Neuronal stem cell (in vitro differentiated cells): ENCODE measurements around the gene TRAF3.

Experiments
- DNase-seq: peaks from one replicate; pipeline ENCODE4 v3.0.0-alpha.2; 2013; ENCODE audit warnings: low spot score
- H2AFZ ChIP-seq: one replicate; pipeline ENCODE4 v1.6.1; 2013; ENCODE audit warnings: mild to moderate bottlenecking, low read length, inconsistent platforms
- H2AK5ac ChIP-seq: 2 replicates; pipeline ENCODE4 v1.6.1; 2013; ENCODE audit warnings: low read depth, mild to moderate bottlenecking, inconsistent platforms, low read length, moderate library complexity, mixed read lengths
- H2BK120ac ChIP-seq: 2 replicates; pipeline ENCODE4 v1.6.1; 2013; ENCODE audit warnings: low read depth, mild to moderate bottlenecking, inconsistent platforms, low read length, moderate library complexity, mixed read lengths
- H2BK12ac ChIP-seq: one replicate; pipeline ENCODE4 v1.6.1; 2013; ENCODE audit warnings: low read length, inconsistent platforms
- H2BK15ac ChIP-seq: 2 replicates; pipeline ENCODE4 v1.6.1; 2013; ENCODE audit warnings: mild to moderate bottlenecking, low read length, inconsistent platforms, mixed read lengths
- H2BK5ac ChIP-seq: one replicate; pipeline ENCODE4 v1.6.1; 2013; ENCODE audit warnings: inconsistent platforms, mild to moderate bottlenecking, low read length, moderate library complexity
- H3K14ac ChIP-seq: one replicate; pipeline ENCODE4 v1.6.1; 2013; ENCODE audit warnings: low read length, inconsistent platforms
- H3K18ac ChIP-seq: 2 replicates; pipeline ENCODE4 v1.6.1; 2013; ENCODE audit warnings: low read length, inconsistent platforms
- H3K23ac ChIP-seq: 2 replicates; pipeline ENCODE4 v1.6.1; 2013; ENCODE audit warnings: low read depth, mild to moderate bottlenecking, mixed read lengths, low read length, inconsistent platforms; ENCODE audit not compliant: poor library complexity
- H3K27ac ChIP-seq: replicated peaks from 3 replicates; pipeline ENCODE4 v1.5.1; 2013; ENCODE audit warnings: low read length, inconsistent platforms
- H3K27me3 ChIP-seq, 3 experiments: 2 replicates each; pipeline ENCODE4 v1.6.1; 2013; ENCODE audit warnings: low read length in 3 of 3, mild to moderate bottlenecking in 2 of 3, inconsistent platforms in 1 of 3, low read depth in 1 of 3, mixed read lengths in 1 of 3, moderate library complexity in 1 of 3; ENCODE audit not compliant: control insufficient read depth in 3 of 3, insufficient read depth in 3 of 3
- H3K36me3 ChIP-seq, 2 donors: replicated peaks in 1 of 2; 2 replicates each; pipeline ENCODE4 v1.6.1; 2013; ENCODE audit warnings: low read length in 2 of 2; ENCODE audit not compliant: control insufficient read depth in 2 of 2, insufficient read depth in 2 of 2
- H3K4ac ChIP-seq: 2 replicates; pipeline ENCODE4 v1.6.1; 2013; ENCODE audit warnings: inconsistent platforms, mild to moderate bottlenecking, low read length, moderate library complexity
- H3K4me1 ChIP-seq, 2 donors: 1 replicate in 1 of 2; 2 replicates in 1 of 2; pipeline ENCODE4 v1.6.1; 2013; ENCODE audit warnings: low read length in 2 of 2, low read depth in 1 of 2; ENCODE audit not compliant: control insufficient read depth in 2 of 2, insufficient read depth in 1 of 2
- H3K4me2 ChIP-seq: one replicate; pipeline ENCODE4 v1.6.1; 2013; ENCODE audit warnings: mild to moderate bottlenecking, low read length, inconsistent platforms; ENCODE audit not compliant: insufficient read depth, poor library complexity, severe bottlenecking
- H3K4me3 ChIP-seq, 2 donors: 2 replicates each; pipeline ENCODE4 v1.5.1; 2013; ENCODE audit warnings: low read length in 2 of 2, mild to moderate bottlenecking in 2 of 2, inconsistent platforms in 1 of 2, moderate library complexity in 1 of 2
- H3K79me1 ChIP-seq: one replicate; pipeline ENCODE4 v1.6.1; 2013; ENCODE audit warnings: low read depth, mild to moderate bottlenecking, inconsistent platforms, low read length, moderate library complexity
- H3K9ac ChIP-seq: one replicate; pipeline ENCODE4 v1.6.1; 2013; ENCODE audit warnings: mild to moderate bottlenecking, low read depth, low read length, inconsistent platforms; ENCODE audit not compliant: poor library complexity
- H3K9me3 ChIP-seq, 2 donors: replicated peaks in 1 of 2; 2 replicates each; pipeline versions ENCODE3 to v1.6.1; 2013; ENCODE audit warnings: low read length in 2 of 2, mild to moderate bottlenecking in 2 of 2, inconsistent platforms in 1 of 2, low read depth in 1 of 2, mixed read lengths in 1 of 2, moderate library complexity in 1 of 2; ENCODE audit not compliant: control insufficient read depth in 2 of 2, insufficient read depth in 1 of 2
- H4K8ac ChIP-seq: one replicate; pipeline ENCODE4 v1.6.1; 2013; ENCODE audit warnings: low read depth, mild to moderate bottlenecking, inconsistent platforms, low read length, moderate library complexity
- H4K91ac ChIP-seq: one replicate; pipeline ENCODE4 v1.6.1; 2013; ENCODE audit warnings: low read length, low read depth, mild to moderate bottlenecking, inconsistent platforms; ENCODE audit not compliant: poor library complexity
- whole genome bisulfite sequencing, 2 donors: extraction: QIAGEN DNeasy Blood & Tissue Kit; methylation state at CpG; one replicate each; pipeline ENCODE4 v1.1.7; 2013; ENCODE audit warnings: missing lambda C conversion rate in 2 of 2, mixed read lengths in 1 of 2; ENCODE audit not compliant: insufficient read length in 2 of 2, insufficient replicate concordance in 1 of 2; ENCODE audit errors: extremely low coverage in 2 of 2; 5-methylcytosine and 5-hydroxymethylcytosine counted together

TRAF3 gene

DNA sequence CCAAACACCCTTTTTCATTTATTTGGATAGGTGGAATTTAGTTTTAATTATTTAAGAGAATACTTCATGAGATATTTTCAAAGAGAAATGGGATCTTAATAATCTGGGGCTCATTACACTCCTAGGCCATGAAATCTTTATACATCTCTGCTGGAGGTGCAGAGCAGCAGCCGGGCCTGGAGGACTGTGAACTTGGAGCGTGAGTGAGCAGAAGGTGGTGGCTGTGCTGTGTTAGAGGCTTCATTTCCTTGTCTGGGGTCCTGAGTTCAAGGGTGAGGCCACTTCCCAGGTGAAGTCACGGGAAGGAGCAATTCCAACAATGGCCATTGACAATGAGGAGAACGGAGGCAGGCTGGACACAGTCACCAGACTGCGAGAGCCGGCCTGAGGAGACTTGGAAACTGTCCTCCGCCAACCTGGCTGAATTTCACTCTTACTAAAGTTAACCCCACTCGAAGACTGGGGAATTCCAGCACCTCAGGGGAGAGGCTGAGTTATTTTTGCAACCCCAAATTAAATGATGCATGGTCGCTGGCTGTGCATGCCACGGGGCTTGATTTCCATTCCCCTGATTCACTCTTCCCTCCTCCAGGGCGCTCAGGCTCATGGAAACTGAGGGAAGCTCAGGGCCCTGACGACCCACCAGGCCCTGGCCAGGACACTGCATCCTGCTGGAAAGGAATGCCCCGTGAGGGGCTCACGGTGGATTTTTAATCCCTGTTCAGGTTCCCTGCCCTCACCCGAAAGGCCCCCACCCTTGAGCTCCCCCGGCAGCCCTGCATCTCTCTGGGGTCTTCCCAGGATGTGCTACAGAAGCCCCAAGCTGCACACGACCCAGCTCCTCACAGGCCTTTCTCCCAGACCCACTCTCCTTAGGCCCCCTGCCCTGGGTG lies 22.6 kb upstream of the TRAF3 start:
- Histone ChIP-seq H2AFZ (no peak overlapping the region), H3K27me3 (no peaks in the 10 kb centered on the region), H3K9ac (no peak overlapping the region), H3K9me3 (no peaks in the 10 kb centered on the region), H2BK120ac (no peak overlapping the region), H4K8ac (no peak overlapping the region), H3K4me3 (no peak overlapping the region), H3K4me2 (no peak overlapping the region), H3K79me1 (no peaks in the 10 kb centered on the region), H2BK15ac (no peak overlapping the region), H3K4ac (no peak overlapping the region), H3K14ac (no peak overlapping the region), H3K18ac (peak overlapping the region; percentile 35), H4K91ac (no peak overlapping the region), H2BK12ac (no peak overlapping the region), H2AK5ac (peak overlapping the region; percentile 88), H2BK5ac (peak overlapping the region; percentile 90), H3K27ac (no peak overlapping the region), H3K23ac (peak overlapping the region; percentile 31), H3K36me3 (no peaks in the 10 kb centered on the region), H3K4me1 (peaks cover 8% of the 10 kb centered on the region in 2 donors)
- no CpG with 5 or more reads among the region's 17 CpGs for whole genome bisulfite sequencing, 2 donors
- no peak for DNase-seq

DNA sequence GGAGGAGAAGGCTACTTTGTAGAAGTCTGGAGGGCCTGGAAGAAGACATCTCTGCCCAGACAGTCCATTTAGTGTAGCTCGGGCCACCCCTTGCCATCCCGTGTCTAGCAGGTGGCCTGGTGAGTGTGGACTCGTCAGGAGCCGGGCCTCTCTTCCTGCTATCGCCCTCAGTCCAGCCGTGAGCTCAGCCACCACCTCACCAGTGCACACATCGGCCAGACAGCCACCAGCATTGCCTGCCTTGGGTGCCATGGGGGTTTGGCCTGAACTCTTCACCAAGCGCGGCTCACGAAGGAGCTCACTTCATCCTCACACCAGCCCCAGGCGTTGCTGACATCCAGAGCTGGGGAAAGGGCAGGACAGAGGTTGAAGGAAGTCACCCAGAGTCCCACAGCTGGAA lies 19.6 kb upstream of the TRAF3 start:
- H2BK5ac ChIP-seq = no peak overlapping the region
- no peak overlapping the region for H2AK5ac ChIP-seq
- DNase-seq = no peak
- no peak overlapping the region for H3K14ac ChIP-seq
- no peak overlapping the region for H4K8ac ChIP-seq
- peak overlapping the region; percentile 32 for H2BK120ac ChIP-seq
- H3K4me2 ChIP-seq = no peak overlapping the region
- H2AFZ ChIP-seq = no peak overlapping the region
- H4K91ac ChIP-seq = no peak overlapping the region
- H3K36me3 ChIP-seq = no peaks in the 10 kb centered on the region
- peaks cover 0 to 7% (median 0%) of the 10 kb centered on the region in 3 experiments for H3K27me3 ChIP-seq
- no peak overlapping the region for H3K4me3 ChIP-seq
- no peak overlapping the region for H3K9ac ChIP-seq
- H2BK12ac ChIP-seq = no peak overlapping the region
- no peak overlapping the region for H3K4ac ChIP-seq
- H2BK15ac ChIP-seq = no peak overlapping the region
- H3K9me3 ChIP-seq = peaks cover 0 to 2% of the 10 kb centered on the region in 2 donors
- no peak overlapping the region for H3K27ac ChIP-seq
- H3K79me1 ChIP-seq = no peaks in the 10 kb centered on the region
- peak overlapping the region; percentile 5 for H3K18ac ChIP-seq
- H3K23ac ChIP-seq = no peak overlapping the region
- WGBS, 2 donors = no CpG with 5 or more reads among the region's 11 CpGs
- peaks cover 9% of the 10 kb centered on the region in 2 donors for H3K4me1 ChIP-seq

DNA sequence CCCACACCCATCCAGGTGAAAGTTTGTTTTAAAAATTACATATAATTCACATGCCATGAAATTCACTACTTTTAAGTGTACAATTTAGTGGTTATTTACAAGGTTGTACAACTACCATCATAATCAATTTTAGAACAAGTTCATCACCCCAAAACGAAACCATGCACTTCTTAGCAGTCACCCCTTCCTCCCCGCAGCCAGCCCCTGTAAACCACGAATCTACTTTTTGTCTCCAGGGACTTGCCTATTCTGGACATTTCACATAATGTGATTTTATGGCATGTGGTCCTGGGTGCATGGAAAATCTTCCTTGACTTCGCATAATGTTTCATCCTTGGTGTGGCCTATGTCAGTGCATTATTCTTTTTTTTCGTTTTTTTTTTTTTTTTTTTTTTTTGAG lies 19.2 kb upstream of the TRAF3 start:
- Histone ChIP-seq H2BK120ac (peak overlapping the region; percentile 32), H3K23ac (no peak overlapping the region), H3K4me1 (peaks cover 9% of the 10 kb centered on the region in 2 donors), H3K4me3 (no peak overlapping the region), H3K18ac (no peak overlapping the region), H4K91ac (no peak overlapping the region), H3K9me3 (peaks cover 0 to 2% of the 10 kb centered on the region in 2 donors), H3K9ac (no peak overlapping the region), H4K8ac (no peak overlapping the region), H2AK5ac (no peak overlapping the region), H3K36me3 (no peaks in the 10 kb centered on the region), H3K14ac (no peak overlapping the region), H3K4ac (no peak overlapping the region), H3K27me3 (peaks cover 0 to 7% (median 0%) of the 10 kb centered on the region in 3 experiments), H3K4me2 (no peak overlapping the region), H2BK5ac (no peak overlapping the region), H2BK12ac (no peak overlapping the region), H3K79me1 (no peaks in the 10 kb centered on the region), H2BK15ac (no peak overlapping the region), H3K27ac (no peak overlapping the region), H2AFZ (no peak overlapping the region)
- WGBS, 2 donors = no CpG with 5 or more reads among the region's 5 CpGs
- DNase-seq = no peak

GRCh38 chr14:102759456-102760187 lies 17.6 kb upstream of the TRAF3 start:
- peak overlapping the region; percentile 71 for H2AFZ ChIP-seq
- H4K8ac ChIP-seq = no peak overlapping the region
- H4K91ac ChIP-seq = no peak overlapping the region
- no peak overlapping the region for H3K4me3 ChIP-seq
- no peak overlapping the region for H3K4ac ChIP-seq
- no peaks in the 10 kb centered on the region for H3K36me3 ChIP-seq
- no peak overlapping the region for H2BK15ac ChIP-seq
- H3K23ac ChIP-seq = no peak overlapping the region
- no CpG with 5 or more reads among the region's 10 CpGs for WGBS, 2 donors
- no peak overlapping the region for H3K4me2 ChIP-seq
- no peak overlapping the region for H3K9ac ChIP-seq
- no peak overlapping the region for H3K18ac ChIP-seq
- peaks cover 0 to 2% of the 10 kb centered on the region in 2 donors for H3K9me3 ChIP-seq
- no peak overlapping the region for H3K14ac ChIP-seq
- H2AK5ac ChIP-seq = no peak overlapping the region
- no peak for DNase-seq
- no peak overlapping the region for H2BK12ac ChIP-seq
- no peak overlapping the region for H2BK5ac ChIP-seq
- no peaks in the 10 kb centered on the region for H3K79me1 ChIP-seq
- H3K27ac ChIP-seq = no peak overlapping the region
- peaks cover 0 to 7% (median 0%) of the 10 kb centered on the region in 3 experiments for H3K27me3 ChIP-seq
- peaks cover 9% of the 10 kb centered on the region in 2 donors for H3K4me1 ChIP-seq
- H2BK120ac ChIP-seq = no peak overlapping the region
